Nephron progenitor cell (in vitro differentiated cells): Measurements from ENCODE around the gene SPPL2B.
"Not testable (repeated sequence)": the region's sequence is repeated elsewhere in the genome, so short reads cannot be mapped to it uniquely, and the experiment has no call there.

Experiments used
- DNase-seq: peaks from one replicate; pipeline ENCODE4 v3.0.0; 2021
- H3K27ac Mint-ChIP-seq: 2 replicates; pipeline ENCODE4 v1.8.0; 2021; ENCODE audit warnings: mild to moderate bottlenecking, moderate library complexity, mixed read lengths
- H3K27me3 Mint-ChIP-seq: 2 replicates; pipeline ENCODE4 v1.8.0; 2021; ENCODE audit warnings: mild to moderate bottlenecking, low read depth, mixed read lengths; ENCODE audit not compliant: poor library complexity
- H3K36me3 Mint-ChIP-seq: 2 replicates; pipeline ENCODE4 v1.8.0; 2021; ENCODE audit warnings: low read depth, mixed read lengths
- H3K4me1 Mint-ChIP-seq: 2 replicates; pipeline ENCODE4 v1.8.0; 2021; ENCODE audit warnings: mixed read lengths
- H3K4me3 Mint-ChIP-seq: 2 replicates; pipeline ENCODE4 v1.8.0; 2021; ENCODE audit warnings: mild to moderate bottlenecking, moderate library complexity, mixed read lengths
- H3K9me3 Mint-ChIP-seq: 2 replicates; pipeline ENCODE4 v1.8.0; 2021; ENCODE audit warnings: mild to moderate bottlenecking, moderate library complexity, mixed read lengths
- CTCF ChIP-seq: fragments of 200-600 bp; sonication (generic); IDR thresholded peaks from 2 replicates; pipeline ENCODE4 v1.5.0; 2021; ENCODE audit warnings: antibody characterized with exemption

SPPL2B gene

GRCh38 chr19:2387367-2388288, 59.1 kb downstream of the SPPL2B start:
- H3K36me3 Mint-ChIP-seq, result no peaks in the 10 kb centered on the region
- peak overlapping the region; percentile 51 for H3K27ac Mint-ChIP-seq
- DNase-seq, result no peak
- peaks cover 10% of the 10 kb centered on the region for H3K27me3 Mint-ChIP-seq
- no peak overlapping the region for H3K4me3 Mint-ChIP-seq
- no peak for TF ChIP-seq CTCF
- peaks cover under 1% of the 10 kb centered on the region for H3K9me3 Mint-ChIP-seq
- peaks cover 25% of the 10 kb centered on the region for H3K4me1 Mint-ChIP-seq

- no peak overlapping the region for H3K4me3 Mint-ChIP-seq
- peaks cover 9% of the 10 kb centered on the region for H3K9me3 Mint-ChIP-seq
Measured at GRCh38 chr19:2389594-2389993, 61.1 kb downstream of the SPPL2B start.

GRCh38 chr19:2391118-2391725, 62.7 kb downstream of the SPPL2B start:
- peak; percentile 76 for TF ChIP-seq CTCF
- H3K36me3 Mint-ChIP-seq, result no peaks in the 10 kb centered on the region
- peak; percentile 33 for DNase-seq
- peaks cover 23% of the 10 kb centered on the region for H3K4me1 Mint-ChIP-seq
- H3K4me3 Mint-ChIP-seq, result no peak overlapping the region
- H3K9me3 Mint-ChIP-seq, result peaks cover 9% of the 10 kb centered on the region
- peaks cover 7% of the 10 kb centered on the region for H3K27me3 Mint-ChIP-seq
- no peak overlapping the region for H3K27ac Mint-ChIP-seq

More at GRCh38 chr19:2389594-2389993, 61.1 kb downstream of the SPPL2B start:
- Mint-ChIP-seq H3K36me3 (no peaks in the 10 kb centered on the region), H3K4me1 (peaks cover 19% of the 10 kb centered on the region), H3K27ac (no peak overlapping the region), H3K27me3 (peaks cover 7% of the 10 kb centered on the region)
- no peak for DNase-seq
- no peak for TF ChIP-seq CTCF

- Mint-ChIP-seq H3K27me3 (peaks cover 7% of the 10 kb centered on the region), H3K9me3 (peaks cover 9% of the 10 kb centered on the region), H3K36me3 (no peaks in the 10 kb centered on the region), H3K4me3 (no peak overlapping the region), H3K4me1 (peaks cover 24% of the 10 kb centered on the region), H3K27ac (no peak overlapping the region)
- TF ChIP-seq CTCF, result no peak
- no peak for DNase-seq
Measured at GRCh38 chr19:2392366-2392765, 63.9 kb downstream of the SPPL2B start.

- not testable (repeated sequence) for H3K9me3 Mint-ChIP-seq, H3K27ac Mint-ChIP-seq, DNase-seq, H3K4me3 Mint-ChIP-seq, H3K27me3 Mint-ChIP-seq, H3K36me3 Mint-ChIP-seq
- H3K4me1 Mint-ChIP-seq, result peaks cover 19% of the 10 kb centered on the region
Measured at GRCh38 chr19:2392899-2393298, 64.4 kb downstream of the SPPL2B start.

- no peak overlapping the region for H3K27ac Mint-ChIP-seq
- DNase-seq, result no peak
- no peak for TF ChIP-seq CTCF
- peaks cover 9% of the 10 kb centered on the region for H3K9me3 Mint-ChIP-seq
- H3K27me3 Mint-ChIP-seq, result peaks cover 7% of the 10 kb centered on the region
- H3K4me3 Mint-ChIP-seq, result no peak overlapping the region
- H3K36me3 Mint-ChIP-seq, result no peaks in the 10 kb centered on the region
- peaks cover 19% of the 10 kb centered on the region for H3K4me1 Mint-ChIP-seq
Measured at GRCh38 chr19:2394054-2394441, 65.6 kb downstream of the SPPL2B start.
